SK-N-SH (cell line): Measurements from ENCODE around the gene MYADML2.

Source experiments
- CTCF ChIP-seq: fragments of 200-600 bp; sonication (generic); IDR thresholded peaks from 2 replicates; pipeline ENCODE4 v1.6.1; 2017; ENCODE audit warnings: antibody characterized with exemption, mild to moderate bottlenecking, moderate library complexity
- GABPA ChIP-seq: IDR thresholded peaks from 2 replicates; pipeline ENCODE4 v1.4.0; 2012; ENCODE audit warnings: low read depth, mild to moderate bottlenecking
- MXI1 ChIP-seq: IDR thresholded peaks from 2 replicates; pipeline ENCODE4 v1.6.1; 2012; ENCODE audit warnings: mild to moderate bottlenecking, low read depth, low read length, improper control_type of control experiment
- POLR2AphosphoS5 ChIP-seq: IDR thresholded peaks from 2 replicates; pipeline ENCODE4 v1.6.1; 2012; ENCODE audit warnings: low read depth, low read length
- YY1 ChIP-seq: IDR thresholded peaks from 2 replicates; pipeline ENCODE4 v1.4.0; 2012; ENCODE audit warnings: low read depth, mild to moderate bottlenecking

GRCh38 chr17:81966343-81967243 lies 19.6 kb upstream of the MYADML2 start:
- TF ChIP-seq CTCF (no peak), POLR2AphosphoS5 (no peak), YY1 (no peak), GABPA (no peak), MXI1 (no peak)
